HG03571 (cell line): ENCODE measurements around the gene ARHGAP21.
"Not testable (repeated sequence)": the region's sequence is repeated elsewhere in the genome, so short reads cannot be mapped to it uniquely, and the experiment has no call there.

Experiments used
- ATAC-seq: cut with Tn5 transposase; IDR thresholded peaks from one replicate; pipeline ENCODE4 v1.9.1; 2021; ENCODE audit not compliant: unreplicated experiment

Gene ARHGAP21

GRCh38 chr10:24642921-24643678, 80.6 kb downstream of the ARHGAP21 start:
- peak; percentile 76 for ATAC-seq

DNA sequence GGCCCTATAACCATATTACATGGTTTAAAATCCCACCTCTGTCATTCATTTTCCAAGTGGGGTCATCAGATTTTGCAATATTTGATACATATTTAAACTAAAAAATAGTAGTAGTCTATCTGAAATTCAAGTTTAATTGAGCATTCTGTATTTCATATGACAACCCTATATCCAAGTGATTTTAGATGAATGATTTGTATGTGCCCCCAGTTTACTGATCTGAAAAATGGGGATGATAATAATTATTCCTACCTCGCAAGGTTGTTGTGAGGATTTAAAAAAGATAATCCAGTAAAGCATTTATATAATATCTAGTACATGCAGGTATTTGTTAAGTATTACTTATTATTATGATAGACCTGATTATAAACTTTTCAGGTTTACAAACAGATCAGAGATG, 84.6 kb downstream of the ARHGAP21 start:
- no peak for ATAC-seq

GRCh38 chr10:24625778-24626177, 97.9 kb downstream of the ARHGAP21 start:
- ATAC-seq: no peak

DNA sequence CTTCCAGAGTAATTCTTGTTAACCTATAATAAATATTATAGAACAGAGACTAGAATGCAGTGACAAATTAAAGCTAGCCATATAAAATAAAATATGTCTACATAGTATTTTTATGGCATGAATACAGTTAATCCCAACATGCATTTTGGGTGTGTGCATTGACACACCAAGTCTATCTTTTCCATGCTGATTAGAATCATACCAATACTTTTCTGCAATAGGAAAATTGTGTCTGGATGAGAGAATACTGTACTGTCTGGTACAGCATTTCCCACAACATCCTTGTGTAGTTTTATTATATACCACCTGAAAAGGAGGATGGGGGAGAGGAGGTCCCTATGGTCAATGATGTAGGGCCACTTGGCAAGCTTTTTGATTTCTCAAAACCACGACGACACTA, 100.3 kb downstream of the ARHGAP21 start:
- ATAC-seq: no peak

DNA sequence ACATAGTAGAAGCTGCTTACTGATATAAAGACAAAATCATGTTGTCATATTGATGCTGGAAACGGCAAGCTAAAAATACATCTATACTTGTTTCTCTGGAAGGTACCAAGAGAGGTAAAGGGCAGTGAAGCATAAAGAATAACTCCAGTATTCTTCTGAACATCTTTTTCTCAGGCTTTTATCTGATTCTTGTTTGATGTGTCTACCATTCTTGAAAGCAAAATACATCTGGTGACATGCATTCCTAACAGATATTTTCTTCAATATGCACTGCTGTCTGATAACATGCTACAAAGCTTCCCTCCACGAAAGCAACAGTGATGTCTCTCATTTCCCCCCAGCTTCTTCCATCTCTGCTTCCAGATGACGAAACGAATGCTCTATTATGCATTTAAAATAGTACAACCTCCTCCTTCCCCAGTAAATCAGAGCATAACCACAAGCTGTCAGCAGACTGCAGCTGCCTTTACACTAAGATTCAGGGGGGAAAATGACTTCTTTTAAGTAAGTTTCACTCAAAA, 100.8 kb downstream of the ARHGAP21 start:
- ATAC-seq: no peak

DNA sequence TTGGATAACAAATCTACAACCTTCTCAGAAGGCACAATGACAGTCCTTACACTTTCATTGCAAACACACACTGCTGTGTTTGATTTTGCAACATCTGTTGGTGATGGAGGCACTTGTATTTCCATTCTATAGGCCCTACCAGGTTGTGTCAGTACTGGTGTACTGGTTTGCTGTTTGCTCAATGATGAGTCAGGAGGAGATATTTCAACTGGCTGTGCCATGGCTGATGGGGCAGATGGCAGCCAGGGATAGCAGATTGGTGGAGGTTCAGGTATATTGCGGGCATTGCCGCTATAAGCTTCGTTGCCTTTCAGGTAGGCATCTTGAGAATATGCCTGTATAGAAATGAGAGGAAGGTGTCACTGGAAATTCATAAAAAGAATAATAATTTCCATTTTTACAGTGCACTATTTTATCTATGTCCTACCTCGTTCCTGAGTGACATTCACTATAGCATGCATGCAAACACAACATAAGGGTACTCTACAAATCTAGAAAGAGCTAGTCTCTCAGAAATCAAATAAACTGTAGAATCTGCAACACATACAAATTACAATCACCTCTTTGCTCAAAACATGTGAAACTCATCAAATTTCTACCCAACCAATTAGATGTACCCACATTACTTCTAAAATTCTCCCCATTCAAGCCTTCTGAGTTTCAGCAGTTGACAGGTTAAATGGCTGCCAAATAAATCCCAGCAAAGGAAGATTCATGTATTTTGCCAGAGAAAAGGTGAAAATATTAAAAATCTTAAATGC, 102.5 kb downstream of the ARHGAP21 start:
- ATAC-seq: not testable (repeated sequence)

DNA sequence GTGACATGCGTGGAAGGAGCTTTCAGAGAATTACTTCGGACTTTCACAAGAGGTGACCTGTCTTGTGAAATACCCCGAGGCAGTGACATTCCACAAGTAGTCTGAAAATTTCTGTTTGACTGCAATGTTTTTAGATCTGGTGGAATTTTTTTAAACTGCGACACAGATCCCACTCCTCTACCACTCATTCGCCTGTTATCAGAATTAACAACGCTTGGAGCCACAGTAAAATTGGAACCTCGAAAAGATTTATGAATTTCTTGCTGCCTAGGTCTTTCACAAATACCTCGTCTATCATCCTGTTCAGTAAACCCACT, 103.7 kb downstream of the ARHGAP21 start:
- ATAC-seq: not testable (repeated sequence)

DNA sequence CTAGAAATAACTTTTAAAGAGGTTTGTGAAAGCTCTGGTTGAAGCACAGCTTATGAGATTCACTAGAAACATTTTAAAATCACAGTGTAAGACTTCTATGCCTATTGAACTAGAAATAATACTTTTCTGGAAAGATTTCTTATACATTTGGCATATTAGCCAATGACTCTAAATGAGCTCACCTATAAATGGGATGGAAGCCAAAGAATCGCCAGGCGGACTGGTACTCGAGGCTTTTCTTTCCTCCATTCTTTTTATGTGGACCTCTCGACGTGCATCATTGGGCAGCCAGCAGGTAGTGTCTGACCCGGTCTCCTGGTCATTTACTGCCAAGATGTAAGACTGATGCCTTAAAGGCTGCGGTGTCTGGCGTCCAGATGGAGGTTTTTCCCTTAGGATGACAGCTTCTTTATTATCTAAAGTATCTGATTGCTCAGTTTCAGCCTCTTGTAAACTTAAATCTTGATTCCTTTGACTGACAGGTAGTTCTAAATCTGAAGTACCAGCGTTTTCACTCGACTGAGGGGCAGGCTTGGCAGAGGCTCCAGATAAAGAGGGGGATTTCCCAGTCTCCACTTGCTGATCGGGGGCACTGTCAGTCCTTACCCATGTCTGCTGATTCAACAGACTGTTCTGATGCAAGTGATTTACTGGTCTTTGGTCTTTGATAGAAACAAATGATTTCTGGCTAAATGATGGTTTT, 104.2 kb downstream of the ARHGAP21 start:
- not testable (repeated sequence) for ATAC-seq

GRCh38 chr10:24618401-24618800, 105.3 kb downstream of the ARHGAP21 start:
- no peak for ATAC-seq

DNA sequence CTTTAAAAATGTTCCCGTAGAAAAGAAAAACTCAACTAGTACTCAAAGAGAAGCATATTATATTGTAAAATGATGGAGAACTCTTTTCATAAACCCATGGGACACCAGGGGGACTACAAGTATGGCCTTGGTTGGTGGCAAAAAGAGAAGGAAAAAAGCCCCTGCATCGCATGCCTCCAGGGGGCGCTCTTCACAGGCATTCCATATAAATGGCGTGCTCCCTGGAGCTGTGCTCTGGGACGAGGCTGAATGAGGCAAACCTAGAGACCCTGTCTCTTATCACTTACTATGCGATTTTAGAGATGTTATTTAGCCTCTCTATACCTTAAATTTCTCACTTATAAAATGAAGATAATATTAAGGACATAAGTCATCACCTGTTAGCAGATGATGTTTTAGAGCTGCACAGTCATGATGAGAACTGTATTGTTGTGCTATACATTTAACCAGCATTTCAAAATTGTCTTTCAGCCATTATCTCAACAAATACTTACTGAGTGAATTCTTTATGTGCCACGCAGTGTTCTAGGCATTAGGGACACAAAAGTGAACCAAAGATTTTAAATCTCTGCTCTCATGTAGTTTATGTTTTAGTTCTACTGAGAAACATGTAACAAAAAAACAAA, 105.8 kb downstream of the ARHGAP21 start:
- peak; percentile 62 for ATAC-seq

DNA sequence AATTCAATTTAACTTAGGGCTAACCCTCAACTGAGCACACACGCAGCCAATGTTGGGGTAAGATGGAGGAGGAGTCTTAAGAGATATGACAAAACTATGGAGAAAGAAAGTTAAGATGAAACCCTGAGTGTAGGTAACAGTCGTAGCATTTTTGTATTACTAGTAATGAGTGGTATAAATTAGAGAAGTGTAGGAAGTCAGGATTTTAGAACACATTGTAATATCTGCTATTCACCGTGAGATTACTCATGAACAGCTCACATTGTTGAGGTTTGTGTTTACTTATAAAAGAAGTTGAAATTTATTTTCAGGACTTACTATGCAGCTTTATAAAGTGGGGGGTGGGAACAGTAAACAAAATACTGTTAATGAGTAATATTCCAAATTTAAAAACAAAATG, 107.2 kb downstream of the ARHGAP21 start:
- ATAC-seq: no peak

DNA sequence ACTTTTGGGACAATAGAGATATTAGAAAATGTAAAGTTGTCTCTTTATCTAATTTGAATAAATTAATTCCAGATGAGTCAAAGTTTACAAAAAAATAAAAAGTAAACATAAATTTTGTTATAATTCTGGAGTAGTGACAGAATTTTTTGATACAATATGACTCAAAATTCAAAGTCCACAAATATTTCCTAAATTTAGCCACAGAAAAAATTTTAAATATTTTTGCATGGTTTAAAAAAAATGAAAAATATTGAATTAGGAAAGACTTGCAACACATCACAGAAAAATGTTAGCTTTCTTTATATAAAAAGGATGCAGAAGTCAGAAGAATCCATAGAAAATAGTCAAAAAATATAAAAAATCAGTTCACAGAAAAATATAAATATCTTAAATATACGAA, 117.7 kb downstream of the ARHGAP21 start:
- ATAC-seq: no peak

GRCh38 chr10:24605141-24605540, 118.5 kb downstream of the ARHGAP21 start:
- ATAC-seq: no peak

GRCh38 chr10:24603333-24603732, 120.4 kb downstream of the ARHGAP21 start:
- ATAC-seq: no peak

GRCh38 chr10:24597961-24598360, 125.7 kb downstream of the ARHGAP21 start:
- no peak for ATAC-seq

- no peak for ATAC-seq
These were observed 126.3 kb downstream of the ARHGAP21 start for GRCh38 chr10:24597426-24597825.

DNA sequence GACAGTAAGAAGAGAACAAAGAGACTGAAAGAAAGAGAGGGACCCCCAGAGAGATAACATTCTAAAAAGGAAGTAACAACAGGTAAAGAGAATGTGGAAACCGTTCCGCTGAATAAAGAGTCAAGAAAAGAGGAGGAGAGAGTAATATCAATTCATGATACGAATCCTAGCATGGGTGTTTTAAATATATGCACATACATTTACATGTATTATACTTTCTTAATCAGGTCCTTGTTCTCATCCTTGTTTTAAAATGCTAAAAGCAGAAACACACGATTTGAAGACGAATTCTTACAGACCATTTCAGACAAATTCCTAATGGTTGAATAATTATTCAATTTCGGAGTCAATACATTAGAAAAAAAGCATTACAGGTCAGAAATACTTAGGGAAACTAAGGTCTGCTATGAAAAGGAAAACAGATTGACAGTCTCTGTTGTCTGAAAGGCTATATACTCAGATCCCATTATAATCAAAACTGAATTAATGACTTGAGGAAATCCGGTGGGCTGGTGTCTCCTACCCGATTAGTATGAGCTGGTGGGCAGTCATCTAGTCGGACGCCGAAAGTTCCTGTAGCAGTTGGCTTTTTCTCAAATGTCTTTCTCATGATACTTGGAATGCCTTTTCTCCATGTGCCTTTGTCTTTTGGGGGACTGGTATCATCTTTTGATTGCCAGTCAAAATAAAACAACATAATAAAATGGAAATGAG, 127.3 kb downstream of the ARHGAP21 start:
- ATAC-seq: no peak

DNA sequence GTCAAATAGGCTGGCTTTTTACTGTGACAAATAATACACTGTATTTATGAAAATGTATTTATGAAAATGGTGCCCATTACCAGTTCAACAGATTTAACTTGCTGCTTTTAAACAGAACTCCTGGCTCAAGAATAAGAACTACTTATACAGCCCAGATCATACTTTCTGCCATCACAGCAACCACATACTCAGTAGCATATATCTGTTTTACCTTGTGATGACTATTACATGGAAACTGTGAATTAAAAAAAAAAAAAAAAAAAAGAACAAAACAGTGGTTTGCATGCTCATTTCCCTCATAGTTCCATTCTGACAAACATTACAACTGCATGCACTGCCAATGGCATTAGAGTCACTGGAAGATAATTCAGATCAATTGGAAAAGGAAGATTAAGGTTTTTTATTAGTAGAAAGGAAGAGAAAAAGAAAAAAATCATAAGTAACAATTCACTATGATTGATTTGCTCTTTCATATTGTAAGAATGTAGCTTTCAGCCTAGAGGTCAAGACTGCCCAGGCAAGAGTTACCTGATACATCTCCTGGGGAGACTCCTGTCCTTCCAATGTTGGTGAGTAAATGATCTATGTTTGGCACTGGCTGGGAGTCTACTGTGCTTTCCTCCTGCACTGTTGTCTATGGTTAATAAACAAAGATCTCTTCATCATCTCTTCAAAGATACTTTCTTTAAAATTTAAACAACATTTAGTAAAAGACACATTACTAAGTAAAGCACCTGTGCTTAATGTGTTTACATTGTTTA, 132.8 kb downstream of the ARHGAP21 start:
- no peak for ATAC-seq

DNA sequence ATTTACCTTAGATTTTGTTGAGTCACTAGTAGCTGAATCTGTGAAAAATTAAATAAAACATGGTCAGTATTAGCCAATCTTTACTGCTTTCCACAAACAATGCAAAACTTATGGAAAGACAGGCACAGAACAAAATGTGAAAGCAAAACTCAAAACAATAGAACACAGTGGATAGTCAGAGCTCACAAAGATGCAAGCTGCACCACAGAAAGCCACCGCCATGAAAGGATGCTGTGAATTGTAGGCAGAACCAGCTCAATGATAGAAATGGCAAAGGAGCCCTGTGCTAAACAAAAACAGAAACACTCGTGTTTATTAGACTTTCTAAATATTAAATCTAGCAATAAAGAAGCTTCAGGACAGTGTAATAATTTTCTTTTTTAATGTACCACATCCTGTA, 134.4 kb downstream of the ARHGAP21 start:
- no peak for ATAC-seq

GRCh38 chr10:24579906-24580305, 143.8 kb downstream of the ARHGAP21 start:
- ATAC-seq: no peak
